GM21576 (cell line): ENCODE measurements around the gene SURF2.

Experiments used
- ATAC-seq: cut with Tn5 transposase; IDR thresholded peaks from one replicate; pipeline ENCODE4 v1.9.1; 2021; ENCODE audit warnings: mild to moderate bottlenecking, moderate library complexity; ENCODE audit not compliant: unreplicated experiment

SURF2 gene

GRCh38 chr9:133397370-133397769 is 41.0 kb downstream of the SURF2 start:
- no peak for ATAC-seq

- no peak for ATAC-seq
Measured at GRCh38 chr9:133397895-133398294, 41.5 kb downstream of the SURF2 start.

GRCh38 chr9:133400292-133400691 is 43.9 kb downstream of the SURF2 start:
- ATAC-seq, result no peak

- no peak for ATAC-seq
Measured at GRCh38 chr9:133401588-133401987, 45.2 kb downstream of the SURF2 start.

GRCh38 chr9:133402689-133403088 is 46.3 kb downstream of the SURF2 start:
- ATAC-seq, result no peak

GRCh38 chr9:133403766-133404453 is 47.6 kb downstream of the SURF2 start:
- ATAC-seq, result no peak

- ATAC-seq, result no peak
Measured at GRCh38 chr9:133404454-133405002, 48.2 kb downstream of the SURF2 start.

GRCh38 chr9:133405508-133406438 is 49.4 kb downstream of the SURF2 start:
- no peak for ATAC-seq

GRCh38 chr9:133406480-133407307 is 50.3 kb downstream of the SURF2 start:
- no peak for ATAC-seq

GRCh38 chr9:133408042-133408441 is 51.7 kb downstream of the SURF2 start:
- ATAC-seq, result no peak
